ENCODE results near the gene LACC1. TPM values are rescaled to one million over a fixed set of nuclear protein-coding genes. Genes with fewer than 3 reads are reported as not detected.
A peak's percentile ranks its signal among the peaks of the same experiment; 100 is the strongest.

LACC1 gene
- total RNA-seq, 1 donor from 2014 or later, result 2.1 TPM

DNA sequence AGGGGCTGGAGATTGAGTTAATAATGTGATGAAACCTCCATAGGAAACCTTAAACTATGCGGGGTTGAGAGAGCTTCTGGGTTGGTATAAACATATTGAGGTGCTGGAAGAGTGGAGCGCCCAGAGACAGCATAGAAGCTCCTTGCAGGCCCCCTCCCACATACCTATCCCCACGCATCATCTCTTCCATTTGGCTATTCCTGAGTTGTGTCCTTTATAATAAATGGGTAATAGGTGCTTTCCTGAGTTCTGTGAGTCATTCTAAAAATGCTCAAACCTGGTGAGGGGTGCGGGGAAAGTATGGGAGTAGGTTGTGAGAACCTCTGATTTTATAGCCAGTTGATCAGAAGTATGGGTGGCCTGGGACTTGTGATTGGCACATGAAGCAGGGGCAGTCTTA, 14.8 kb upstream of the LACC1 start:
- TF ChIP-seq, protein P1, sequence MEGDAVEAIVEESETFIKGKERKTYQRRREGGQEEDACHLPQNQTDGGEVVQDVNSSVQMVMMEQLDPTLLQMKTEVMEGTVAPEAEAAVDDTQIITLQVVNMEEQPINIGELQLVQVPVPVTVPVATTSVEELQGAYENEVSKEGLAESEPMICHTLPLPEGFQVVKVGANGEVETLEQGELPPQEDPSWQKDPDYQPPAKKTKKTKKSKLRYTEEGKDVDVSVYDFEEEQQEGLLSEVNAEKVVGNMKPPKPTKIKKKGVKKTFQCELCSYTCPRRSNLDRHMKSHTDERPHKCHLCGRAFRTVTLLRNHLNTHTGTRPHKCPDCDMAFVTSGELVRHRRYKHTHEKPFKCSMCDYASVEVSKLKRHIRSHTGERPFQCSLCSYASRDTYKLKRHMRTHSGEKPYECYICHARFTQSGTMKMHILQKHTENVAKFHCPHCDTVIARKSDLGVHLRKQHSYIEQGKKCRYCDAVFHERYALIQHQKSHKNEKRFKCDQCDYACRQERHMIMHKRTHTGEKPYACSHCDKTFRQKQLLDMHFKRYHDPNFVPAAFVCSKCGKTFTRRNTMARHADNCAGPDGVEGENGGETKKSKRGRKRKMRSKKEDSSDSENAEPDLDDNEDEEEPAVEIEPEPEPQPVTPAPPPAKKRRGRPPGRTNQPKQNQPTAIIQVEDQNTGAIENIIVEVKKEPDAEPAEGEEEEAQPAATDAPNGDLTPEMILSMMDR (IDR thresholded peaks at IDR 0.05; ENCODE audit: unreplicated experiment), result no peak
- Mint-ChIP-seq H3K4me3 (no peak overlapping the region), H3K27ac (no peak overlapping the region), H3K9me3 (peaks cover 12% of the 10 kb centered on the region), H3K27me3 (ENCODE audit: low read depth) (no peaks in the 10 kb centered on the region), H3K36me3 (peaks cover 37% of the 10 kb centered on the region), H3K4me1 (no peaks in the 10 kb centered on the region)
- DNase-seq (ENCODE audit: low spot score in 2 of 2, unreplicated experiment in 2 of 2), result no peak

DNA sequence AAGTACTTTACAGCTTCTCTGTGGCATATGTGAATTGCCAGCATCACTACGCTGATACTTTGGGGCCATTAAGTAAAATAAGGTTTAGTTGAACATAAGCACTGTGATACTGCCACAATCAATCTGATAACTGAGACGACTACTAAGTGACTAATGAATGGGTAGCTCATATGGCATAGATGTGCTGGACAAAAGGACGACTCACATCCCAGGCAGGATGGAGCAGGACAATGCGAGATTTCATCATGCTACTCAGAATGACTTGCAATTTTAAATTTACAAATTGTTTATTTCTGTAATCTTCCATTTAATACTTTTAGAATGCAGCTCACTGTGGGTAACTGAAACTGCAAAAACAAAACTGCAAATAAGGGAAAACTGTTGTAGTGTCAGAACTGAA, 13.8 kb upstream of the LACC1 start:
- H3K27me3 Mint-ChIP-seq (ENCODE audit: low read depth), result no peaks in the 10 kb centered on the region
- H3K27ac Mint-ChIP-seq, result no peak overlapping the region
- peaks cover 12% of the 10 kb centered on the region for H3K9me3 Mint-ChIP-seq
- H3K4me3 Mint-ChIP-seq, result no peak overlapping the region
- peaks cover 2% of the 10 kb centered on the region for H3K4me1 Mint-ChIP-seq
- TF ChIP-seq, protein P1 (IDR thresholded peaks at IDR 0.05; ENCODE audit: unreplicated experiment), result no peak
- peaks cover 39% of the 10 kb centered on the region for H3K36me3 Mint-ChIP-seq
- DNase-seq (ENCODE audit: low spot score in 2 of 2, unreplicated experiment in 2 of 2), result no peak

DNA sequence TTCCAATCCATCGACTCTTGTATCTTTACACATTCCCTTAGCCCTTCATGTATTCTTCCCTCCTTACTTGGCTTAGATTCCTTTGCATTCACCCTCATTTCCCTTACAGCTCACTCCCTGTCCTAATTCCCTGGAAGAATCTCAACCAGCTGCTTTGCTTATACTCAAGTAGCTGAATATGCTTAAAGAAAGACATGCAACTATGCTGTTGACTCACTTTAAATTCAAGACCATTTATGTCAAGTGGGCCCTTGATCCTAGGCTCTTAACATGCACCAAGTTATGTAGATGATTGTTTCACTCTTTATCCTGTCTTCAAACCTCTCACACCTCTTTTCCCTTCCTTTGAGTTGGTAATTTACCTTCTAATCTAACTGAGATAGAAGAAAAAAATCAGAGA, 7.5 kb upstream of the LACC1 start:
- Mint-ChIP-seq H3K36me3 (peaks cover 7% of the 10 kb centered on the region), H3K27me3 (ENCODE audit: low read depth) (no peaks in the 10 kb centered on the region), H3K4me3 (no peak overlapping the region), H3K27ac (no peak overlapping the region), H3K4me1 (peaks cover 6% of the 10 kb centered on the region), H3K9me3 (no peaks in the 10 kb centered on the region)
- TF ChIP-seq, protein P1 (IDR thresholded peaks at IDR 0.05; ENCODE audit: unreplicated experiment), result no peak
- DNase-seq (ENCODE audit: low spot score in 2 of 2, unreplicated experiment in 2 of 2), result no peak

DNA sequence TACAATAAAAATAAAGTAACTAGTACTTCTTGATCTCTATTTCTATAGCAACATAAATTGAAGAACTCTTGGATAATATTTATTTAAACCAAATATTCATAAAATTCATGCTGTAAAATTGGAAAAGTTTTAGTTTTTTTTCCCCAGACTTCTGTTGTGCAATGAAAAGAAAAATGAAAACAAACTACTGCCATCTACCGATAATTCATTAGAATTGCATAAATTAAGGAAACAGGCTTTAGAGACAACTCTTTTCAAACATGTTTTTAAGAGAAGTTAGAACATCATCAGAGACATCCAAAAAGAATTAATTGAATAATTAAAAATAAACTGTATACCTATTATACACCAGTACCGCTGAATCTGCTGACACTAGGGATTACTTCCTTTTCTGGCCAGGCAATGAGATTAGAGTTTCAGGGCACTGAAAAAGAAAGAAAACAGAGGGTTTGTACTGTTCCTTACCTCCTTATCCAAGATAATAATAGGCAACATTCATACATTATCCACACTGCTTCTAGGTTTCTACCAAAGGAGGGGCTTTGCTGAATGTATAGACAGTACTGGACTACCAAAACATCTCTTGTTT, 5.1 kb upstream of the LACC1 start:
- no peak overlapping the region for H3K27ac Mint-ChIP-seq
- peaks cover 2% of the 10 kb centered on the region for H3K36me3 Mint-ChIP-seq
- peaks cover 23% of the 10 kb centered on the region for H3K4me1 Mint-ChIP-seq
- no peak for DNase-seq (ENCODE audit: low spot score in 2 of 2, unreplicated experiment in 2 of 2)
- TF ChIP-seq, protein P1 (IDR thresholded peaks at IDR 0.05; ENCODE audit: unreplicated experiment), result peak; percentile 58
- no peaks in the 10 kb centered on the region for H3K9me3 Mint-ChIP-seq
- H3K27me3 Mint-ChIP-seq (ENCODE audit: low read depth), result no peaks in the 10 kb centered on the region
- no peak overlapping the region for H3K4me3 Mint-ChIP-seq

DNA sequence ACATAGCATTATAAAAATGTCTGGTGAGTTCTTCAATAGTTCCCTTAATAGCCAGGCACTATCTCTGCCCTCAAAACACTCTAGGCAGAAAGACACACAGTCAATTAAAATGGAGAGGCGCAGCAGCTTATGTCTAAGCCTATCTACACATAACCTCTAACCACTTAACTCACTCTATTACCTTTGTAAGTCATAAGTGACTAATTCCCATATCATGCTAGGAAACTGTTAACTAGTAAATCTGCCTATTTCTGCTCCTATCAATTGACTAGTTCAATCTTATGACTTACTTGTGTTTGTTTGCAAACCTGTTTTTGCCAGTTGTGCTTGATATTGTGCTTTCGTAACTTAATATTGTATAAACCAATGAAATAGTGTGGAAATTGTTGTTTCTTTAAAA, 3.3 kb upstream of the LACC1 start:
- H3K4me3 Mint-ChIP-seq, result no peak overlapping the region
- H3K27me3 Mint-ChIP-seq (ENCODE audit: low read depth), result peaks cover 11% of the 10 kb centered on the region
- H3K36me3 Mint-ChIP-seq, result no peaks in the 10 kb centered on the region
- no peak overlapping the region for H3K27ac Mint-ChIP-seq
- DNase-seq (ENCODE audit: low spot score in 2 of 2, unreplicated experiment in 2 of 2), result no peak
- H3K4me1 Mint-ChIP-seq, result peaks cover 30% of the 10 kb centered on the region
- TF ChIP-seq, protein P1 (IDR thresholded peaks at IDR 0.05; ENCODE audit: unreplicated experiment), result no peak
- H3K9me3 Mint-ChIP-seq, result no peaks in the 10 kb centered on the region

DNA sequence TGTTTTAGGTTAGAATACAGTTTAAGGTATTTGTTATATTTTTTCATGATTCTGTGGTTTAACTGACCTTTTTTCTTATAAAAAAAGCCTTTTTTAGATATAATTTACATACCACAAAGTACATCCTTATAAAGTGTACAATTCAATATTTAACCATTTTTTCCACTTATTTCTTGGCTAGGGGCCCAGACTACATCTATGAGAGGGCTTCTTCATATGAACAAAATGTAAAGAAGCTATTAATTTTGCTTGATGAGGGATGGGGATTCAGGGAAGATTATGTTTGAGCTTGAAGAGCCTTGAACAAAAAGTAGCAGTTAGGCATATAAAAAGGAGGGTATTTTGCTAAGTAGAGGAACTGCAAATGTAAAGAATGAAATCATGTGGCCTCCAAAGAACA, 2.4 kb upstream of the LACC1 start:
- H3K4me3 Mint-ChIP-seq, result peak overlapping the region; percentile 32
- H3K36me3 Mint-ChIP-seq, result no peaks in the 10 kb centered on the region
- peaks cover 30% of the 10 kb centered on the region for H3K4me1 Mint-ChIP-seq
- TF ChIP-seq, protein P1 (IDR thresholded peaks at IDR 0.05; ENCODE audit: unreplicated experiment), result no peak
- peaks cover 18% of the 10 kb centered on the region for H3K27me3 Mint-ChIP-seq (ENCODE audit: low read depth)
- no peak for DNase-seq (ENCODE audit: low spot score in 2 of 2, unreplicated experiment in 2 of 2)
- H3K27ac Mint-ChIP-seq, result peak overlapping the region; percentile 18
- no peaks in the 10 kb centered on the region for H3K9me3 Mint-ChIP-seq

Data from mesothelial cell of epicardium (in vitro differentiated cells).